ENCODE data around the gene PHEX.

Gene PHEX

GRCh38 chrX:22147942-22148341, 115.8 kb downstream of the PHEX start:
- Histone ChIP-seq H3K9me3 (ENCODE audit: control insufficient read depth, low read length) (no peaks in the 10 kb centered on the region), H3K36me3 (ENCODE audit: control insufficient read depth, insufficient read depth, low read length) (no peaks in the 10 kb centered on the region), H3K27ac (ENCODE audit: low read depth, low read length, severe bottlenecking) (no peak overlapping the region), H3K4me1 (ENCODE audit: control insufficient read depth, insufficient read depth, low read length, poor library complexity, severe bottlenecking) (no peaks in the 10 kb centered on the region), H3K4me3 (ENCODE audit: extremely low read depth, insufficient read depth, low read length, poor library complexity, severe bottlenecking) (no peak overlapping the region)
- WGBS, 2 experiments (ENCODE audit: insufficient coverage in 2 of 2), result 100% methylated on average over 1 of the region's 3 CpGs; no CpG with 5 or more reads in 1 of the 2 experiments

- no CpG with 5 or more reads among the region's 2 CpGs for WGBS, 2 experiments (ENCODE audit: insufficient coverage in 2 of 2)
- no peaks in the 10 kb centered on the region for H3K4me1 ChIP-seq (ENCODE audit: control insufficient read depth, insufficient read depth, low read length, poor library complexity, severe bottlenecking)
- no peaks in the 10 kb centered on the region for H3K9me3 ChIP-seq (ENCODE audit: control insufficient read depth, low read length)
- no peak overlapping the region for H3K27ac ChIP-seq (ENCODE audit: low read depth, low read length, severe bottlenecking)
- H3K36me3 ChIP-seq (ENCODE audit: control insufficient read depth, insufficient read depth, low read length), result no peaks in the 10 kb centered on the region
- H3K4me3 ChIP-seq (ENCODE audit: extremely low read depth, insufficient read depth, low read length, poor library complexity, severe bottlenecking), result no peak overlapping the region
These were observed 116.4 kb downstream of the PHEX start for GRCh38 chrX:22148565-22148964.

- Histone ChIP-seq H3K9me3 (ENCODE audit: control insufficient read depth, low read length) (no peaks in the 10 kb centered on the region), H3K4me3 (ENCODE audit: extremely low read depth, insufficient read depth, low read length, poor library complexity, severe bottlenecking) (no peak overlapping the region), H3K27ac (ENCODE audit: low read depth, low read length, severe bottlenecking) (no peak overlapping the region), H3K36me3 (ENCODE audit: control insufficient read depth, insufficient read depth, low read length) (no peaks in the 10 kb centered on the region), H3K4me1 (ENCODE audit: control insufficient read depth, insufficient read depth, low read length, poor library complexity, severe bottlenecking) (no peaks in the 10 kb centered on the region)
- 93% methylated on average over 2 of the region's 3 CpGs; no CpG with 5 or more reads in 1 of the 2 experiments for WGBS, 2 experiments (ENCODE audit: insufficient coverage in 2 of 2)
These were observed 118.2 kb downstream of the PHEX start for GRCh38 chrX:22150371-22150770.

- H3K4me1 ChIP-seq (ENCODE audit: control insufficient read depth, insufficient read depth, low read length, poor library complexity, severe bottlenecking), result no peaks in the 10 kb centered on the region
- H3K9me3 ChIP-seq (ENCODE audit: control insufficient read depth, low read length), result no peaks in the 10 kb centered on the region
- H3K36me3 ChIP-seq (ENCODE audit: control insufficient read depth, insufficient read depth, low read length), result no peaks in the 10 kb centered on the region
- H3K27ac ChIP-seq (ENCODE audit: low read depth, low read length, severe bottlenecking), result no peak overlapping the region
- WGBS, 2 experiments (ENCODE audit: insufficient coverage in 2 of 2), result 88% methylated on average over 3 of the region's 6 CpGs; no CpG with 5 or more reads in 1 of the 2 experiments
- no peak overlapping the region for H3K4me3 ChIP-seq (ENCODE audit: extremely low read depth, insufficient read depth, low read length, poor library complexity, severe bottlenecking)
These were observed 123.0 kb downstream of the PHEX start for GRCh38 chrX:22155126-22155525.

- no peak overlapping the region for H3K4me3 ChIP-seq (ENCODE audit: extremely low read depth, insufficient read depth, low read length, poor library complexity, severe bottlenecking)
- no peaks in the 10 kb centered on the region for H3K36me3 ChIP-seq (ENCODE audit: control insufficient read depth, insufficient read depth, low read length)
- H3K9me3 ChIP-seq (ENCODE audit: control insufficient read depth, low read length), result no peaks in the 10 kb centered on the region
- no peaks in the 10 kb centered on the region for H3K4me1 ChIP-seq (ENCODE audit: control insufficient read depth, insufficient read depth, low read length, poor library complexity, severe bottlenecking)
- 94 to 100% methylated on average over 3 of the region's 5 CpGs for WGBS, 2 experiments (ENCODE audit: insufficient coverage in 2 of 2)
- H3K27ac ChIP-seq (ENCODE audit: low read depth, low read length, severe bottlenecking), result no peak overlapping the region
These were observed 126.9 kb downstream of the PHEX start for GRCh38 chrX:22159071-22159470.

- WGBS, 2 experiments (ENCODE audit: insufficient coverage in 2 of 2), result 100% methylated on average over 2 of the region's 3 CpGs; no CpG with 5 or more reads in 1 of the 2 experiments
- H3K27ac ChIP-seq (ENCODE audit: low read depth, low read length, severe bottlenecking), result no peak overlapping the region
- no peaks in the 10 kb centered on the region for H3K9me3 ChIP-seq (ENCODE audit: control insufficient read depth, low read length)
- H3K4me1 ChIP-seq (ENCODE audit: control insufficient read depth, insufficient read depth, low read length, poor library complexity, severe bottlenecking), result no peaks in the 10 kb centered on the region
- H3K36me3 ChIP-seq (ENCODE audit: control insufficient read depth, insufficient read depth, low read length), result no peaks in the 10 kb centered on the region
- H3K4me3 ChIP-seq (ENCODE audit: extremely low read depth, insufficient read depth, low read length, poor library complexity, severe bottlenecking), result no peak overlapping the region
These were observed 131.2 kb downstream of the PHEX start for GRCh38 chrX:22163326-22163725.

GRCh38 chrX:22164770-22165388, 132.8 kb downstream of the PHEX start:
- H3K4me3 ChIP-seq (ENCODE audit: extremely low read depth, insufficient read depth, low read length, poor library complexity, severe bottlenecking), result no peak overlapping the region
- H3K9me3 ChIP-seq (ENCODE audit: control insufficient read depth, low read length), result no peaks in the 10 kb centered on the region
- no peaks in the 10 kb centered on the region for H3K4me1 ChIP-seq (ENCODE audit: control insufficient read depth, insufficient read depth, low read length, poor library complexity, severe bottlenecking)
- no peak overlapping the region for H3K27ac ChIP-seq (ENCODE audit: low read depth, low read length, severe bottlenecking)
- WGBS, 2 experiments (ENCODE audit: insufficient coverage in 2 of 2), result 100% methylated on average over 1 of the region's 3 CpGs; no CpG with 5 or more reads in 1 of the 2 experiments
- H3K36me3 ChIP-seq (ENCODE audit: control insufficient read depth, insufficient read depth, low read length), result no peaks in the 10 kb centered on the region

GRCh38 chrX:22165732-22166457, 133.8 kb downstream of the PHEX start:
- WGBS, 2 experiments (ENCODE audit: insufficient coverage in 2 of 2), result no CpG with 5 or more reads among the region's 4 CpGs
- H3K4me3 ChIP-seq (ENCODE audit: extremely low read depth, insufficient read depth, low read length, poor library complexity, severe bottlenecking), result no peak overlapping the region
- H3K36me3 ChIP-seq (ENCODE audit: control insufficient read depth, insufficient read depth, low read length), result no peaks in the 10 kb centered on the region
- H3K4me1 ChIP-seq (ENCODE audit: control insufficient read depth, insufficient read depth, low read length, poor library complexity, severe bottlenecking), result no peaks in the 10 kb centered on the region
- H3K9me3 ChIP-seq (ENCODE audit: control insufficient read depth, low read length), result no peaks in the 10 kb centered on the region
- no peak overlapping the region for H3K27ac ChIP-seq (ENCODE audit: low read depth, low read length, severe bottlenecking)

GRCh38 chrX:22171287-22172060, 139.3 kb downstream of the PHEX start:
- Histone ChIP-seq H3K4me1 (ENCODE audit: control insufficient read depth, insufficient read depth, low read length, poor library complexity, severe bottlenecking) (no peaks in the 10 kb centered on the region), H3K27ac (ENCODE audit: low read depth, low read length, severe bottlenecking) (no peak overlapping the region), H3K36me3 (ENCODE audit: control insufficient read depth, insufficient read depth, low read length) (no peaks in the 10 kb centered on the region), H3K9me3 (ENCODE audit: control insufficient read depth, low read length) (no peaks in the 10 kb centered on the region), H3K4me3 (ENCODE audit: extremely low read depth, insufficient read depth, low read length, poor library complexity, severe bottlenecking) (no peak overlapping the region)
- 79 to 86% methylated on average over 1 to 6 of the region's 7 CpGs for WGBS, 2 experiments (ENCODE audit: insufficient coverage in 2 of 2)

GRCh38 chrX:22173966-22174365, 141.8 kb downstream of the PHEX start:
- Histone ChIP-seq H3K27ac (ENCODE audit: low read depth, low read length, severe bottlenecking) (no peak overlapping the region), H3K9me3 (ENCODE audit: control insufficient read depth, low read length) (no peaks in the 10 kb centered on the region), H3K4me1 (ENCODE audit: control insufficient read depth, insufficient read depth, low read length, poor library complexity, severe bottlenecking) (no peaks in the 10 kb centered on the region), H3K36me3 (ENCODE audit: control insufficient read depth, insufficient read depth, low read length) (no peaks in the 10 kb centered on the region), H3K4me3 (ENCODE audit: extremely low read depth, insufficient read depth, low read length, poor library complexity, severe bottlenecking) (no peak overlapping the region)
- no CpG with 5 or more reads among the region's 5 CpGs for WGBS, 2 experiments (ENCODE audit: insufficient coverage in 2 of 2)
